GM12878 (cell line): ENCODE results near the gene THAP7. TPM values are rescaled to one million over a fixed set of nuclear protein-coding genes. Genes with fewer than 3 reads are reported as not detected.

Source experiments
- ATAC-seq: fragments of 200-7000 bp; cut with Tn5 transposase; 3 replicates; pipeline ENCODE4 v1.9.1; 2020; ENCODE audit warnings: mild to moderate bottlenecking, moderate library complexity
- BruUV-seq: library from RNA; stranded (reverse); fragments of 400-500 nt; replicated peaks from 2 replicates; lab custom pipeline; 2021; lab: Mats Ljungman, UMichigan
- CTCF ChIA-PET: fragments of 300-600 bp; sonication (Branson Sonifier 250); formaldehyde crosslinking; extraction: SDS; loops from one replicate; lab custom pipeline; 2021; ENCODE audit warnings: inconsistent platforms; lab: Yijun Ruan, JAX
- POLR2A ChIA-PET: fragments of 350-600 bp; formaldehyde crosslinking; extraction: SDS; loops from one replicate; lab custom pipeline; 2021; ENCODE audit warnings: inconsistent platforms; lab: Charles Lee
- RAD21 ChIA-PET: fragments of 300-600 bp; sonication (Branson Sonifier 250); formaldehyde crosslinking; loops from one replicate; lab custom pipeline; 2023; ENCODE audit warnings: antibody characterized with exemption; ENCODE audit not compliant: unreplicated experiment; lab: Charles Lee
- SMC1A ChIA-PET: fragments of 300-600 bp; sonication (Branson Sonifier 250); formaldehyde crosslinking; loops from one replicate; lab custom pipeline; 2023; ENCODE audit not compliant: unreplicated experiment, uncharacterized antibody; lab: Charles Lee
- DNase-seq: peaks from one replicate; pipeline ENCODE4 v3.0.0-alpha.2; 2011; ENCODE audit warnings: low read depth, low spot score
- FAIRE-seq: peaks from 3 replicates; lab custom pipeline; 2011; peaks lifted over from hg19 to GRCh38; lab: Jason Lieb, UNC
- H2AFZ ChIP-seq: 2 replicates; pipeline ENCODE4 v1.6.0; 2011; ENCODE audit warnings: low read depth, low read length, control low read depth; ENCODE audit not compliant: control insufficient read depth
- H3K27ac ChIP-seq: 2 replicates; pipeline ENCODE4 v1.5.1; 2011; ENCODE audit warnings: control low read depth; ENCODE audit not compliant: control insufficient read depth, insufficient read depth
- H3K27me3 ChIP-seq, 2 experiments: replicated peaks in 1 of 2; 2 replicates each; pipeline versions ENCODE4 v1.6.0 to v1.6.1; 2011; ENCODE audit warnings: low read length in 1 of 2; ENCODE audit not compliant: control insufficient read depth in 2 of 2, insufficient read depth in 2 of 2
- H3K36me3 ChIP-seq, 2 experiments: 2 replicates each; pipeline ENCODE4 v1.5.1; 2011; ENCODE audit warnings: low read length in 1 of 2; ENCODE audit not compliant: control insufficient read depth in 2 of 2, insufficient read depth in 2 of 2
- H3K4me1 ChIP-seq: 2 replicates; pipeline ENCODE4 v1.6.1; 2011; ENCODE audit warnings: mild to moderate bottlenecking, low read length, moderate library complexity, mixed read lengths; ENCODE audit not compliant: control insufficient read depth, insufficient read depth
- H3K4me2 ChIP-seq: 2 replicates; pipeline ENCODE4 v1.6.0; 2011; ENCODE audit warnings: control low read depth; ENCODE audit not compliant: control insufficient read depth, insufficient read depth
- H3K4me3 ChIP-seq: fragments of 200-600 bp; sonication (generic); 2 replicates; pipeline ENCODE4 v1.5.1; 2016
- H3K79me2 ChIP-seq: 2 replicates; pipeline ENCODE4 v1.6.0; 2011; ENCODE audit warnings: low read length; ENCODE audit not compliant: control insufficient read depth, insufficient read depth
- H3K9ac ChIP-seq: 2 replicates; pipeline ENCODE4 v1.8.0; 2011; ENCODE audit warnings: low read length, control low read depth, mixed read lengths; ENCODE audit not compliant: control insufficient read depth, insufficient read depth
- H3K9me3 ChIP-seq: replicated peaks from 3 replicates; pipeline ENCODE4 v1.5.1; 2011; ENCODE audit warnings: mild to moderate bottlenecking, low read length; ENCODE audit not compliant: control insufficient read depth, insufficient read depth
- H4K20me1 ChIP-seq: 2 replicates; pipeline ENCODE4 v1.6.0; 2011; ENCODE audit not compliant: control insufficient read depth, insufficient read depth
- MYB ChIP-seq: fragments of 150-350 bp; IDR thresholded peaks from 2 replicates; pipeline ENCODE4 v1.6.1; 2014; ENCODE audit warnings: mild to moderate bottlenecking, low read depth, low read length, borderline replicate concordance
- POLR2AphosphoS5 ChIP-seq: IDR thresholded peaks from 2 replicates; pipeline ENCODE4 v1.6.1; 2011; ENCODE audit warnings: mild to moderate bottlenecking, low read length, inconsistent platforms
- SKIL ChIP-seq: fragments of 450-650 bp; IDR thresholded peaks from 2 replicates; pipeline ENCODE4 v1.6.1; 2017; ENCODE audit warnings: mild to moderate bottlenecking, low read depth, inconsistent platforms; ENCODE audit not compliant: poor library complexity, severe bottlenecking
- ZSCAN29 ChIP-seq: fragments of 450-650 bp; IDR thresholded peaks from 2 replicates; pipeline ENCODE4 v1.6.1; 2017; ENCODE audit warnings: mild to moderate bottlenecking, moderate library complexity
- WGBS: methylation state at CpG from one replicate; pipeline ENCODE4 v1.1.6; 2016; ENCODE audit warnings: low lambda C conversion rate; ENCODE audit not compliant: insufficient replicate concordance, insufficient coverage; ENCODE audit errors: missing lambda C conversion rate; 5-methylcytosine and 5-hydroxymethylcytosine counted together
- in situ Hi-C: fragments of 300-500 bp; cut with MboI; formaldehyde crosslinking; loops from 9 replicates; pipeline ENCODE4 v1.14.3; 2018; ENCODE audit warnings: mixed read lengths
- intact Hi-C: fragments of 100-400 bp; cut with micrococcal nuclease; formaldehyde crosslinking; loops from one replicate; pipeline ENCODE4 v1.14.2; 2022; ENCODE audit not compliant: unreplicated experiment
- polyA plus RNA-seq, 11 experiments: library from polyadenylated mRNA; depleted of rRNA in 4 of 11; unstranded in 6 of 11; stranded (reverse) in 5 of 11; fragments of >200 nt; fragmentation: Nextera tagmentation in 4 of 11; fragmentation: Illumina TruSeq in 1 of 11; extraction: Ambion mirVana in 4 of 11; extraction: Trizol in 1 of 11; gene quantifications; 1 replicate in 1 of 11; 2 replicates in 10 of 11; pipeline versions ENCODE4 v1.2.1 to v1.2.3, GENCODE V29; 2011 to 2016; ENCODE audit warnings: inconsistent platforms in 2 of 11, missing spikeins in 2 of 11, low read depth in 1 of 11
- total RNA-seq, 4 experiments: library from RNA; depleted of rRNA in 3 of 4; stranded (reverse); fragments of >200 nt in 3 of 4; fragmentation: Illumina TruSeq in 1 of 4; extraction: Trizol in 1 of 4; gene quantifications; 2 replicates each; pipeline versions ENCODE4 v1.2.1 to v1.2.3, GENCODE V29; 2013 to 2021

Gene THAP7
- total and polyA plus RNA-seq, 10 of the 15 experiments (the other 5 are each of a cell fraction or from before 2014, with no cell fraction given) = 0.66 to 58.3 (median 26.3) TPM

- Histone ChIP-seq H3K4me1 (no peaks in the 10 kb centered on the region), H3K27me3 (no peaks in the 10 kb centered on the region), H2AFZ (no peak overlapping the region), H3K4me3 (no peak overlapping the region), H3K27ac (no peak overlapping the region)
- no peak for ATAC-seq
- RAD21 ChIA-PET = no interaction called here
- TF ChIP-seq ZSCAN29 = no peak
- no peak for TF ChIP-seq MYB
- TF ChIP-seq SKIL = no peak
- no peak for TF ChIP-seq POLR2AphosphoS5
- TF ChIP-seq, all 136 proteins: peak for 0
- no peaks in the 10 kb centered on the region for H3K36me3 ChIP-seq
- no peak overlapping the region for H3K4me2 ChIP-seq
- BruUV-seq = no TSS peak
- H3K9ac ChIP-seq = no peak overlapping the region
- WGBS = 54% methylated on average over 20 of the region's 21 CpGs
- intact Hi-C loops (no loop called here), in situ Hi-C loops (no loop called here)
- peaks cover 6% of the 10 kb centered on the region; the same call in 2 of the 3 replicates for H3K9me3 ChIP-seq
- H4K20me1 ChIP-seq = no peaks in the 10 kb centered on the region
- POLR2A ChIA-PET = interaction anchor here (0.5 kb wide), 1 partner anchor 15 kb away, joined by 3 read pairs; no protein-coding TSS in a partner anchor
- DNase-seq = no peak
- SMC1A ChIA-PET = no interaction called here
- CTCF ChIA-PET = no interaction called here
- FAIRE-seq = no peak
- no peaks in the 10 kb centered on the region for H3K79me2 ChIP-seq
Observed at GRCh38 chr22:20973634-20974286, 28.2 kb downstream of the THAP7 start.
